Inflammatory macrophage treated with lipopolysaccharide for 1 hour (primary cell): Measurements from ENCODE around the gene CS.
A peak's percentile ranks its signal among the peaks of the same experiment; 100 is the strongest.

Experiments used
- DNase-seq, 2 donors: peaks; one replicate each; pipeline ENCODE4 v3.0.0-alpha.2; 2020 to 2022

Gene CS

GRCh38 chr12:56243731-56244181 is 56.4 kb downstream of the CS start:
- DNase-seq, result no peak

GRCh38 chr12:56242986-56243385 is 57.1 kb downstream of the CS start:
- DNase-seq, result no peak

GRCh38 chr12:56241424-56242303 is 58.5 kb downstream of the CS start:
- no peak for DNase-seq

- no peak for DNase-seq
Observed at GRCh38 chr12:56237552-56237951, 62.6 kb downstream of the CS start.

- no peak for DNase-seq
Observed at GRCh38 chr12:56236985-56237384, 63.1 kb downstream of the CS start.

- no peak for DNase-seq
Observed at GRCh38 chr12:56236091-56236490, 64.0 kb downstream of the CS start.

- DNase-seq, result no peak
Observed at GRCh38 chr12:56234746-56235436, 65.2 kb downstream of the CS start.

GRCh38 chr12:56231184-56231582 is 68.9 kb downstream of the CS start:
- no peak for DNase-seq

GRCh38 chr12:56230432-56231183 is 69.5 kb downstream of the CS start:
- no peak for DNase-seq

- no peak for DNase-seq
Observed at GRCh38 chr12:56229916-56230431, 70.2 kb downstream of the CS start, which contains the start of gene SLC39A5. SLC39A5 (plus strand) TSS chr12:56230051; CDS start chr12:56231275, 1,224 bp downstream.

- DNase-seq, result no peak
Observed at GRCh38 chr12:56229082-56229481, 71.0 kb downstream of the CS start.

- no peak for DNase-seq
Observed at GRCh38 chr12:56224954-56225353, 75.2 kb downstream of the CS start.

GRCh38 chr12:56224102-56224701 is 75.9 kb downstream of the CS start, which contains the start of gene NABP2:
NABP2 (plus strand) TSS chr12:56224342; CDS start chr12:56224857, 515 bp downstream.
- DNase-seq, result peak; percentile 93 to 96

GRCh38 chr12:56223571-56224101 is 76.5 kb downstream of the CS start:
- DNase-seq, result no peak

GRCh38 chr12:56222531-56222895 is 77.6 kb downstream of the CS start:
- DNase-seq, result peak; percentile 26 to 29

- DNase-seq, result peak; percentile 92 to 97
Observed at GRCh38 chr12:56221757-56222530, 78.2 kb downstream of the CS start, which contains the start of gene RNF41. RNF41 (minus strand) TSS chr12:56221922; CDS start chr12:56214047, 7,875 bp downstream.
